RWPE2 (cell line): ENCODE results near the gene SHC4.
"Not testable (repeated sequence)": the region's sequence is repeated elsewhere in the genome, so short reads cannot be mapped to it uniquely, and the experiment has no call there.

Source experiments
- ATAC-seq: fragments of 200-7000 bp; cut with Tn5 transposase; 3 replicates; pipeline ENCODE4 v1.9.1; 2021; ENCODE audit warnings: low read depth
- DNase-seq: peaks from one replicate; pipeline ENCODE4 v3.0.0-alpha.2; 2020; ENCODE audit warnings: low spot score
- H3K27ac ChIP-seq: fragments of 450-650 bp; 2 replicates; pipeline ENCODE4 v1.5.1; 2017; ENCODE audit warnings: mild to moderate bottlenecking; ENCODE audit not compliant: poor library complexity, severe bottlenecking
- H3K27me3 ChIP-seq: fragments of 250-450 bp; sonication (Bioruptor Pico); 2 replicates; pipeline ENCODE4 v1.5.1; 2021; ENCODE audit warnings: mild to moderate bottlenecking, moderate library complexity; ENCODE audit not compliant: insufficient read depth, poor library complexity, severe bottlenecking
- H3K36me3 ChIP-seq: fragments of 250-450 bp; sonication (Bioruptor Pico); 2 replicates; pipeline ENCODE4 v1.5.1; 2020; ENCODE audit warnings: low read depth, mild to moderate bottlenecking, moderate library complexity
- H3K4me1 ChIP-seq: fragments of 250-450 bp; sonication (Bioruptor Pico); 2 replicates; pipeline ENCODE4 v1.5.1; 2021; ENCODE audit warnings: mild to moderate bottlenecking, moderate library complexity; ENCODE audit not compliant: insufficient read depth, poor library complexity, severe bottlenecking
- H3K4me3 ChIP-seq: fragments of 250-450 bp; sonication (Bioruptor Pico); 2 replicates; pipeline ENCODE4 v1.5.1; 2021; ENCODE audit warnings: mild to moderate bottlenecking, moderate library complexity; ENCODE audit not compliant: severe bottlenecking
- H3K9me3 ChIP-seq: fragments of 250-450 bp; sonication (Bioruptor Pico); 2 replicates; pipeline ENCODE4 v1.5.1; 2021; ENCODE audit warnings: mild to moderate bottlenecking, moderate library complexity; ENCODE audit not compliant: severe bottlenecking
- CTCF ChIP-seq: fragments of 450-650 bp; IDR thresholded peaks from one replicate; pipeline ENCODE4 v1.5.1; 2017; ENCODE audit warnings: mild to moderate bottlenecking, moderate library complexity; ENCODE audit not compliant: poor library complexity, severe bottlenecking

SHC4 gene

GRCh38 chr15:48976444-48977088, 12.8 kb upstream of the SHC4 start:
- Histone ChIP-seq H3K9me3 (no peaks in the 10 kb centered on the region), H3K36me3 (no peaks in the 10 kb centered on the region), H3K27me3 (no peaks in the 10 kb centered on the region), H3K4me3 (no peak overlapping the region), H3K4me1 (no peaks in the 10 kb centered on the region), H3K27ac (no peak overlapping the region)
- ATAC-seq, result 0 out of 3 replicates have a peak, but pooled peaks have one; percentile 2
- DNase-seq, result no peak
- TF ChIP-seq CTCF, result no peak

GRCh38 chr15:48975472-48976419, 12.0 kb upstream of the SHC4 start:
- ATAC-seq (peak; percentile 95), DNase-seq (peak; percentile 81)
- Histone ChIP-seq H3K27ac (no peak overlapping the region), H3K4me3 (peak overlapping the region; percentile 39), H3K4me1 (no peaks in the 10 kb centered on the region), H3K27me3 (no peaks in the 10 kb centered on the region), H3K36me3 (no peaks in the 10 kb centered on the region), H3K9me3 (no peaks in the 10 kb centered on the region)
- peak; percentile 99 for TF ChIP-seq CTCF

- Histone ChIP-seq H3K27me3 (no peaks in the 10 kb centered on the region), H3K4me1 (no peaks in the 10 kb centered on the region), H3K9me3 (no peaks in the 10 kb centered on the region), H3K4me3 (no peak overlapping the region), H3K36me3 (no peaks in the 10 kb centered on the region), H3K27ac (no peak overlapping the region)
- no peak for TF ChIP-seq CTCF
- no peak for DNase-seq
- ATAC-seq, result no peak
Observed at GRCh38 chr15:48974882-48975281, 11.2 kb upstream of the SHC4 start.

DNA sequence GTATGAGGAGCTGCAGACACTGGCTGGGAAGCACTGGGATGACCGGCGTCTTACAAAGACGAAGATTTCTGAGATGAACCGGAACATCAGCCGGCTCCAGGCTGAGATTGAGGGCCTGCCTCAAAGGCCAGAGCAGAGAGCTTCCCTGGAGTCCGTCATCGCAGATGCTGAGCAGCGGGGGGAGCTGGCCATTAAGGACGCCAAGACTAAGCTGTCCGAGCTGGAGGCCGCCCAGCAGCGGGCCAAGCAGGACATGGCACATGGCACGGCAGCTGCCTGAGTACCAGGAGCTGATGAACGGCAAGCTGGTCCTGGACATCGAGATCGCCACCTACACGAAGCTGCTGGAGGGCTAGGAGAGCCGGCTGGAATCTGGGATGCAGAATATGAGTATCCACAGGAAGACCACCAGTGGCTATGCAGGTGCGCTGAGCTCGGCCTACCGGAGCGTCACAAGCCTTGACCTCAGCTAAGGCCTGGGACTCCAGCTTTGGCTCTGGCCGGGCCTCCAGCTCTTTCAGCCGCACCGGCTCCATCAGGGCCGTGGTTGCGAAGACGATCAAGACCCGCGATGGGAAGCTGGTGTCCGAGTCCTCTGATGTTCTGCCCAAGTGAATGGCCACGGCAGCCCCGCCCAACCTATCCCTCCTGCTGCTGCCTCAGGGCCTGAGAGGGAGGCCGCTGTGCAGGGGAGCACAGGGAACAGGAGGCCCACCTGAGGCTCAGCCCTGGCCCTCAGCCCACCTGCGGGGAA, 9.2 kb upstream of the SHC4 start:
- H3K36me3 ChIP-seq, result no peaks in the 10 kb centered on the region
- no peak for TF ChIP-seq CTCF
- no peaks in the 10 kb centered on the region for H3K27me3 ChIP-seq
- H3K4me3 ChIP-seq, result no peak overlapping the region
- H3K27ac ChIP-seq, result no peak overlapping the region
- ATAC-seq (no peak), DNase-seq (no peak)
- H3K9me3 ChIP-seq, result no peaks in the 10 kb centered on the region
- no peaks in the 10 kb centered on the region for H3K4me1 ChIP-seq

GRCh38 chr15:48970926-48971325, 7.2 kb upstream of the SHC4 start:
- not testable (repeated sequence) for H3K4me1 ChIP-seq, H3K27me3 ChIP-seq, ATAC-seq, H3K4me3 ChIP-seq, H3K9me3 ChIP-seq, DNase-seq, H3K27ac ChIP-seq, H3K36me3 ChIP-seq
